ENCODE data around the gene OR10J4. TPM values are rescaled to one million over a fixed set of nuclear protein-coding genes. Genes with fewer than 3 reads are reported as not detected.

Gene OR10J4
- polyA plus RNA-seq, 1 donor (not counting 4 experiments of a cell fraction or from before 2014, with no cell fraction given): not detected

GRCh38 chr1:159442428-159442827 lies 10.4 kb downstream of the OR10J4 start:
- DNase-seq (ENCODE audit: low read depth, low spot score): no peak
- FAIRE-seq: no peak
- Histone ChIP-seq H3K79me2 (ENCODE audit: control insufficient read depth, insufficient read depth, low read length) (no peaks in the 10 kb centered on the region), H4K20me1 (ENCODE audit: control insufficient read depth, extremely low read depth, insufficient read depth, low read length) (no peaks in the 10 kb centered on the region), H3K9ac (ENCODE audit: control insufficient read depth, extremely low read depth, insufficient read depth, low read length) (no peak overlapping the region), H3K4me3 (ENCODE audit: control insufficient read depth in 2 of 3, extremely low read depth in 1 of 3, insufficient read depth in 2 of 3, low read depth in 1 of 3, low read length in 3 of 3) (no peak overlapping the region), H2AFZ (ENCODE audit: control insufficient read depth, low read length) (no peak overlapping the region), H3K4me2 (ENCODE audit: control insufficient read depth, extremely low read depth, insufficient read depth, low read depth, low read length) (no peak overlapping the region), H3K9me3 (ENCODE audit: control insufficient read depth, low read depth, low read length) (no peaks in the 10 kb centered on the region), H3K27ac (ENCODE audit: control insufficient read depth, insufficient read depth, low read length) (no peak overlapping the region), H3K4me1 (ENCODE audit: control insufficient read depth, extremely low read depth, insufficient read depth, low read length) (no peaks in the 10 kb centered on the region), H3K36me3 (ENCODE audit: control insufficient read depth in 2 of 2, extremely low read depth in 1 of 2, insufficient read depth in 2 of 2, low read length in 2 of 2) (no peaks in the 10 kb centered on the region), H3K9me1 (ENCODE audit: control insufficient read depth, extremely low read depth, insufficient read depth, low read length) (no peaks in the 10 kb centered on the region), H3K27me3 (ENCODE audit: control insufficient read depth, extremely low read depth, insufficient read depth, low read length) (no peaks in the 10 kb centered on the region)
- dilution Hi-C loops (cut with MboI; ENCODE audit: extremely low pct_ligation_motif_present, low sequenced_read_pairs): no loop called here
- no peak for TF ChIP-seq EZH2 (IDR thresholded peaks at IDR 0.05; ENCODE audit: low read length)
- TF ChIP-seq CTCF (optimal IDR thresholded peaks at IDR 0.05 in 1 of 3, IDR thresholded peaks at IDR 0.05 in 1 of 3, conservative IDR thresholded peaks at IDR 0.05 in 1 of 3; ENCODE audit: extremely low read depth in 1 of 3, insufficient read depth in 2 of 3, low read length in 3 of 3): no peak

GRCh38 chr1:159443066-159443750 lies 11.2 kb downstream of the OR10J4 start:
- Histone ChIP-seq H4K20me1 (ENCODE audit: control insufficient read depth, extremely low read depth, insufficient read depth, low read length) (no peaks in the 10 kb centered on the region), H3K9ac (ENCODE audit: control insufficient read depth, extremely low read depth, insufficient read depth, low read length) (no peak overlapping the region), H3K79me2 (ENCODE audit: control insufficient read depth, insufficient read depth, low read length) (no peaks in the 10 kb centered on the region), H3K4me2 (ENCODE audit: control insufficient read depth, extremely low read depth, insufficient read depth, low read depth, low read length) (no peak overlapping the region), H3K27me3 (ENCODE audit: control insufficient read depth, extremely low read depth, insufficient read depth, low read length) (no peaks in the 10 kb centered on the region), H2AFZ (ENCODE audit: control insufficient read depth, low read length) (no peak overlapping the region), H3K4me1 (ENCODE audit: control insufficient read depth, extremely low read depth, insufficient read depth, low read length) (no peaks in the 10 kb centered on the region), H3K4me3 (ENCODE audit: control insufficient read depth in 2 of 3, extremely low read depth in 1 of 3, insufficient read depth in 2 of 3, low read depth in 1 of 3, low read length in 3 of 3) (no peak overlapping the region), H3K36me3 (ENCODE audit: control insufficient read depth in 2 of 2, extremely low read depth in 1 of 2, insufficient read depth in 2 of 2, low read length in 2 of 2) (no peaks in the 10 kb centered on the region), H3K9me1 (ENCODE audit: control insufficient read depth, extremely low read depth, insufficient read depth, low read length) (no peaks in the 10 kb centered on the region), H3K9me3 (ENCODE audit: control insufficient read depth, low read depth, low read length) (no peaks in the 10 kb centered on the region), H3K27ac (ENCODE audit: control insufficient read depth, insufficient read depth, low read length) (no peak overlapping the region)
- no peak for DNase-seq (ENCODE audit: low read depth, low spot score)
- TF ChIP-seq CTCF (optimal IDR thresholded peaks at IDR 0.05 in 1 of 3, IDR thresholded peaks at IDR 0.05 in 1 of 3, conservative IDR thresholded peaks at IDR 0.05 in 1 of 3; ENCODE audit: extremely low read depth in 1 of 3, insufficient read depth in 2 of 3, low read length in 3 of 3) (no peak), EZH2 (IDR thresholded peaks at IDR 0.05; ENCODE audit: low read length) (no peak)
- dilution Hi-C loops (cut with MboI; ENCODE audit: extremely low pct_ligation_motif_present, low sequenced_read_pairs): no loop called here
- no peak for FAIRE-seq
